Measurements from ENCODE around the gene BACE2.

BACE2 gene

DNA sequence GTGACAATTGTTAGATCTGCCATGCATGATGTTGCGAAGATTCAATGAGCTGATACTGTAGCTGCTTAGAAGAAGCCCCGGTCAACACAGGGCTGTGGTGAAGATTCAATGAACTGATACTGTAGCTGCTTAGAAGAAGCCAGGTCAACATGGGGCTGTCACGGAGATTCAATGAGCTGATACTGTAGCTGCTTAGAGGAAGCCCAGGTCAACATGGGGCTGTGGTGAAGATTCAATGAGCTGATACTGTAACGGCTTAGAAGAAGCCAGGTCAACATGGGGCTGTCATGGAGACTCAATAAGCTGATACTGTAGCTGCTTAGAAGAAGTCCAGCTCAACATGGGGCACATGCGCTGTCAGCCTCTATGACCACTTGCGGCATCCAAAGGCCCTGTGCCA is 18.8 kb upstream of the BACE2 start:
- DNase-seq = no peak

DNA sequence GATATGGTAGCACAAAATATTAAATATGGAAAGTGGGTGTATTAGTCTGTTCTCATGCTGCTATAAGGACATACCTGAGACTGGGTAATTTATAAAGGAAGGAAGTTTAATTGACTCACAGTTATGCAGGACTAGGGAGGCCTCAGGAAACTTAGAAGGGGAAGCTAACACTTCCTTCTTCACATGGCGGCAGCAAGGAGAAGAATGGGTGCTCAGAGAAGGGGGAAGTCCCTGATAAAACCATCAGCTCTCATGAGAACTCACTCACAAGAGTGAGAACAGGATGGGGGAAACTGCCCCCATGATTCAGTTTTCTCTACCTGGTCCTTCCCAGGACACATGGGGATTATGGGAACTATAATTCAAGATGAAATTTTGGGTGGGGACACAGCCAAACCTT is 15.8 kb upstream of the BACE2 start:
- DNase-seq = no peak

DNA sequence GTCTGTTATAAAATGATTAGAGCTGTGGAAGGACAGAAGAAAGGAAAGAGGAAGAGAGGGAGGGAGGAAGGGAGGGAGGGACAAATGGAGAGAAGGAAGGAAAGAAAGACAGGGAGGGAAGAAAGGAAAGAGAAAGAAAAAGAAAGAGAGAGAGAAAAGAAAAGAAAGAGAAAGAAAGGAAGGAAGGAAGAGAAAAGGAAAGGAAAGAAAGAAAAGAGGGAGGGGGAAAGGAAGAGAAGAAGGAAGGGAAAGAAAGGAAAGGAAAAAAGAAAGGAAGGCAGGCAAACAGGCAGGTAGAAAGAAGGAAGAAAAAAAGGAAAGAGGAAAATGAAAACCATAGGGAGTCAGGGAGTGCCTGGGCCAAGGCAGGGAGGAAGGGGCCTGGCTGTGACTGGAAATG is 14.5 kb upstream of the BACE2 start:
- no peak for DNase-seq

DNA sequence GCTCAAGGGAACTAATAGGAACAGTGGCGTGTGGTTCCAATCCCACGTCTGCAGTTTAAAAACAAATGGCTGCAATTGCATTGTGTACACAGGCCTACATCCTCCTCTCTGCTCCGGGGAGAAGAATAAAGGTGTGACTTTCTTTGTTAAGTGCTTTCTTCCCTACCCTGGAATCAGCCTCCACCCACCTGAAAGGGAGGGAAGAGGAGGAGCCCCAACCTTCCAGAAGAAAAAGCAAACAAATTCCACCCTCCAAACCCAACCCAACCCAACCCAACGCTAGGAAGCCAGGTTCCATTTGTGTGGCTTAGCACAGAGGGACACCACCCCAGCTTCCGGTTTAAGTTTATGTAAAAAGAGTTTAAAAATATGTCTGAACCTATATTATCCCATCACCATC is 11.8 kb upstream of the BACE2 start:
- no peak for DNase-seq

DNA sequence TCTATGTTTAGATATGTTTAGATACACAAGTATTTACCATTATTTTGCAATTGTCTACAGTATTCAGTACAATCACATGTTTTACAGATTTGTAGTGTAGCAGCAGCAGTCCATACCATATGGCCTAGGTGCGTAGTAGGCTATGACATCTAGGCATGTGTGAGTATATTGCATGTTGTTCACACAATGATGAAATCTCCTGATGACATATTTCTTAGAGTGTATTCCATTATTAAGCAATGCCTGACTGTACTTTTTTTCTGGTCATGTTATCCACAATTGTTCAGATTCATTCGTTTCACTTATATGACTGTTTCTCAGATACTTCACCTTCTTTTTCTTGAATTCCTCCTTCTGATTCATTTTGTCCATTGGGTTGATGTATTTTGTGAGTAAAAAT is 9.9 kb upstream of the BACE2 start:
- no peak for DNase-seq

DNA sequence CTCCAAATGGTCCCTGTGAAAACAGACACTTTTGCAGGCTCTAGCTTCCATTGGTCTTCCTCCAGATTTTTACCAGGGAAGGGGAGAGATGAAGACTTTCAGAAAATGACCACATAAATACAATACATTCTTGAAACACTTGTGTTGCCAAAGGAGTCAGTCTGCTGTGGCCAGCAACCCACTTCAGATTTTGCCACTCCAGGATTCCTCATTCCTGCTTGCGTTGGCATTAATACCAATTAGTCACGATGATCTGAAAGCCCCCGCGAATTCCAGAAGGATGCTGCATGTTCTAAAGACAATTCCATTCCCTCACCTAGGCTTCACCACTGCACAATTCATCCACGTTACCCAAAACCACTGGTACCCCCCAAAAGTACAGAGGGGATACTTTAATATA is 7.9 kb upstream of the BACE2 start:
- DNase-seq = no peak

DNA sequence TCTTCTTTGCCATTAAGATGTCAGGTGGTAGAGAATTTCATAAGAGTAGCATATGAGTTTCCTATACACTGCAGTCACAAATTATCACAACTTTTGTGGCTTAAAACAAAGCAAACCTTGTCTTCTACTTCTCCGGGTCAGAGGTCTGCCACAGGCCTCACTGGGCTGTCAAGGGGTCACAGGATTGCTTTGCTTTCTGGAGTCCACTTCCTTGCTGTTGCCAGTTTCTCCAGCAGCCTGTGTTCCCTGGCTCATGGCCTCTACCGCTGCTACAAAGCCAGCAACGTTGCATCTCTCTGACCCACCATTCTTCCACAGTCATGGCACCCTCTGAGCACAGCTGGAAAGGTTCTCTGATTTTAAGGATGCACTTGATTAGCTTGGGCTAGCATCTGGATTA is 6.5 kb upstream of the BACE2 start:
- no peak for DNase-seq

DNA sequence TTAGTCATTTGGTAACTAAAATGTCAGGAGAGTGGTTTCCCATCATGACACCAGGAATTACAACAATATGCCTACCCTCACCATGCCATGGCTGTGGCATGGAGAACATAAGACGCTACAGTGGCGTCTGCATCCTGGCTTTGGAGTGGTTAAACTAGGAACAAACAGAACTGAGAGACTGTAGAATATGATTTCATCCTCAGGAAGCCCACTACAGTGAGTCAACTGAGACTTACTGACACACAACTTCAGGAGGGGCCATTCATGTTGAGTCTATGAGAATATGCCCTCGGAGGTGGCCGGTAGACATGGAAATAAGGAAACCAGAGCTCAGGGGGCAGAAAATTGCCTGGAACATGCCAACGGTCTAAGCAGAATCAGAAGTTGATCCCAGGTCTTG is 5.9 kb upstream of the BACE2 start:
- no peak for DNase-seq

DNA sequence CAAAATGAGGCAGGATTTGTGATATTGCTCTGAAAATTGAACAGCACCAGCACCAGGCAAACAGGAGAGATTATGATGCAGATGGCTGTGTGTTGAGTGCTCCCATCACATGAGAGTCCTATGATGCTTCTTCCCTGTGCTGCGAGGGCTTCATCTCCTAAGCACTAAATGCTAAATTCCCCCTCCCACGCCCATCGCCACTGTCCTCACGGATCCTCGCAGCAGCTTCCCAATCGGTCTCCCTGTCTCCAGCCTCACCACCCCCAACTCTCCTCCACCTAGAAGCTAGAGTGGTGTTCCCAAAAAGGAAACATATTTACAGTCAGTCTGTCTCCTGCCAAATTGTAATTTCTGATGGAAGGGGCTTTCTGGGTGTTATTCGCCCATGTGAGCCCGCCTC is 4.9 kb upstream of the BACE2 start:
- DNase-seq = no peak

DNA sequence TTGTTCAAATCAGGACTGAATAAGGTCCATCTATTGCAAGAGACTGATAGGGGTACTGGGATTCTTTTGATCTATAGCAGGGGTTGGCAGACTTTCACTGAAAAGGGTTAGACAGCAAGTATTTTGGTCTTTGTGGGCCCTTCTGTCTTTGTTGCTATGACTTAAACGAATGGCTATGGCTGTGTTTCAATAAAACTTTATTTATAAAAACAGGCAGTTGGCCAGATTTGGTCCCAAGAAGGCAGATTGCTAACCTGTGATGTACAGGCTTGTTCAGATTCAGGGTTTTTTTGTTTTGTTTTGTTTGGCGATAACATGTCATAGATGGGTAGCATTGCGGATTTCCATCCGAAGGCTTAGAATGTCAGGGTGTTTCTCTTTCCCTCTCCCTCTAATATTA is 3.9 kb upstream of the BACE2 start:
- DNase-seq = no peak

DNA sequence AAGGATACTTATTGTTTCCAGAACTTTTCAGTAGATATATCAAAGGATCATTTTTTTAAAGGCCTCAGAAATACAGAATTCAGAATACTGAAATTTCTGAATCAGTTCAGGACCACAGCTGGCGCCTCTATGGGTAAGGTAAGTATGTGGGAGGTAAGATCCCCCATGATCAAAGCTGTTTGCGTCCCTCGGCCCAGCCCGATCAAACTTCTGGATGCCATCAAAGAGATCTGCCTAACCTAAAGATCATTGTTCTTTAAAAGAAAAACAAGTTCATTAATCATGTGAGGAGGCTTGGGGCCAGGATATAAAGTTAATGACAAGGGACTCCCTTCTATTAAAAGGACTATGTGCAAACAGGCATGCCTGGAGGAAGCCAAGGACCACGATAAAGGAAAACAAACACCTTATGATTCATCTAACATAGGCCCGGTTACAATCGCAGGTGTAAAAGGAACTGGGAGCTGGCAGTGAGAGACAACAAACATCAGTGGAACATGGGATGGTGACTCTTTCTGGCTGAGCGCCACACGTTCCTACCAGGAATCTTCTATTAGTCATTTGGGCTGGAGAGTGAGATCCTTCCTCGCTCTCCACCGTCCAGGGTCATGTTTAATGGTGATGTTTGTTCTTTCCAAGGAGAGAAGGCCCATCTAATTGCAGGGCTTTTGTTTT is 2.8 kb upstream of the BACE2 start:
- no peak for DNase-seq

DNA sequence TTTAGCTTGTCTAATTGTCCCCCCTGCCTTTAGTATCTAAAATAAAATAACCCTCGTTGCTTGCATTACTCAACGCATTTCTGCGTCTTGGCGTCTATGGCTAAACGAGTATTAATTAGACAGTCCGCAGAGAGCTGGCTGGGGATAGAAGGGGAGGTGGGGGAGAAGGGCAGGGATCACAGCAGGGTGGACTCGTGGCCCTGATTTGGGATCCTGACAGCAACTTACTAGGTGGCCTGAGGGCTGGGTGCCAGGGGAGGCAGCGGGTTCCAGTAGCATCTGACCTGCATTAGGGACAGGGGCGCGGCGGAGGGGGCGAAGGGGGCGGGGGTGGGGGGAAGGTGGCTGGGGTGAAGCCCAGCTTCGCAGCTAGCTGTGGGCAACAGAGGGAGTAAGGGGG is 1.1 kb upstream of the BACE2 start:
- no peak for DNase-seq

DNA sequence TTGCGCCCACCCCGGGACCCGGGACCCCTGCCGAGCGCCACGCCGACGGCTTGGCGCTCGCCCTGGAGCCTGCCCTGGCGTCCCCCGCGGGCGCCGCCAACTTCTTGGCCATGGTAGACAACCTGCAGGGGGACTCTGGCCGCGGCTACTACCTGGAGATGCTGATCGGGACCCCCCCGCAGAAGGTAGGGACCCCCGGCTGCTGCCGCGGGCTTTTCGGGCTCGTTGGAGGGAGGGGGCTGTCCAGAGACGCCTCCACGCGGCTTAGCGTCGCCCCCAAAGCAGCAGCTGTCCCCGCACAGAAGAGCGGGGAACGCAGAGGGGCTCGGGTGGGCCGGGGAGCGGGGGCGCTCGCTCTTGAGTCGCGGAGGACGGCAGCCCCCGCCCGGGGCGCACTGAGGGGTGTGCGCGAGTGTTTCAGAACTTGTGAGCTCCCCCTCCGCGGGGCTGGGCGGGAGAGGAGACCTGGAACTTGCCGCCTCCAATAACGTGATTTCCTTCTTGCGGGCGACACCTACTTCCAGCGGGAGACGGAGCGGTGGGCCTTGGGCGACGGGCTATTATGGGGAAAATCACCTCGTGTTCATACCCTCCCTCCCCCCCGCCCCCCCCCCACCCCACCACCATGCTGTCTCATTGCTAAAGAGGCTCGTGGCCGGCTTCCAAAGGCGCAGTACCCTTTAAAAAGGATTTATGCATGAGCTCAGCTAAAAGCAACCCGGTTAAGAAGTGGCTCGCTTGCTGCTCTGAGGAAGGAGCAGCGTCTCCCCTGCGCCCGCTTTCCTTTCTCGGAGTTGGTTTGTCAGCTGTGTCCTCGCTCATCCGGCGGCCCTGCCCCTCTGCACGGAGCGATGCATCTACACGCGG is 664 bp downstream of the BACE2 start:
- DNase-seq = no peak

DNA sequence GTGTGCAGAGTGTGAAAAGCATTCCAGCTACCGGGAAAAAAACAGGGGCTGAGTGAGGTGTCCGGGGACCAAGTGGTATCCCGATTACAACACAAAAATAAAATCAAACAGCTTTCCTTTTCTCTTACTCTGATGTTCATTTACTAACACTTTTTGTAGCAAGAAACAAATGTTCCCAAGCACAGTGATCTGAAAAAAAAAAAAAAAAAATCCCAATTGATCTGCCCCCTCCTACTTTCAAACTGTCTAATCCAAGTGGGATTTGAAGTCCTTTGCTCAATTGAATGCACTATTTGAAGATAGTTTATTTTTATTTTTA is 1.3 kb downstream of the BACE2 start:
- no peak for DNase-seq

DNA sequence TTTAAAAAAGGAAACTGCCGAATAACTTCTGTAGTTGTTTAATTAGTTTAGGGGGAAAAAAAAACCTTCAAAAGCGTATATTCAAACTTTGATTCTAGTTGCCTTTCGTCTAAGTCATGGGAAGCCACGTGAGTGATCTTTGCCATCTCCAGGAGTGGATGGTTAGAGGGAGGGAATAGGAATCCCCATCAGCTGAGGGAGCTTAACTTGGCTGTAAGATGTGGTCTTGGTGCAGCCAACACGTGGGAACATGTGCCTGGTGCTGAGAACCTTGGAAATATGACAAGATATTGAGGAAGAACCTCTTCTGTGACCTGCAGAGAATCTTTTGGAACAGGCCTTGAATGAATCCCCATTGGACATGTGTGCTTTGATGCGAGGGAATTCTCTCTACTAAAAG is 1.7 kb downstream of the BACE2 start:
- DNase-seq = no peak

DNA sequence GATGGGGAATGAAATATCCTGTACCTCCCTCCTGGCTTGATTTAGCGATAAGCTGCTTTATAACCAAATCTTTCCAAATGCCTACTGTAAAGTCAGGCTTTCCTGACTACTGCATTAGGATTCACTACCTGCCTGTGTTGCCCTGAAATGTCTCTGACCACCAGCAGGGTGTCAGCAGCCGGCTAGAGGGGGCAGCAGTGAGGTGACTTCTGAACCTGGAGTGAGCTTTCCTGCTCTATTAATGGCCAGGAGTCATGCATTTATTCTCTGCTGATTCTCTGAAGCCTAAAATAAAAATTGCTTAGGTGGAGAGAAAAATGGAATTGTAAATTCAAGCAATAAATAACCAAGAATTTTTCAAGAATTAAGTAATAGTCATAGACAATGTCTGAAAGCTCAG is 2.5 kb downstream of the BACE2 start:
- peak; percentile 6 for DNase-seq

DNA sequence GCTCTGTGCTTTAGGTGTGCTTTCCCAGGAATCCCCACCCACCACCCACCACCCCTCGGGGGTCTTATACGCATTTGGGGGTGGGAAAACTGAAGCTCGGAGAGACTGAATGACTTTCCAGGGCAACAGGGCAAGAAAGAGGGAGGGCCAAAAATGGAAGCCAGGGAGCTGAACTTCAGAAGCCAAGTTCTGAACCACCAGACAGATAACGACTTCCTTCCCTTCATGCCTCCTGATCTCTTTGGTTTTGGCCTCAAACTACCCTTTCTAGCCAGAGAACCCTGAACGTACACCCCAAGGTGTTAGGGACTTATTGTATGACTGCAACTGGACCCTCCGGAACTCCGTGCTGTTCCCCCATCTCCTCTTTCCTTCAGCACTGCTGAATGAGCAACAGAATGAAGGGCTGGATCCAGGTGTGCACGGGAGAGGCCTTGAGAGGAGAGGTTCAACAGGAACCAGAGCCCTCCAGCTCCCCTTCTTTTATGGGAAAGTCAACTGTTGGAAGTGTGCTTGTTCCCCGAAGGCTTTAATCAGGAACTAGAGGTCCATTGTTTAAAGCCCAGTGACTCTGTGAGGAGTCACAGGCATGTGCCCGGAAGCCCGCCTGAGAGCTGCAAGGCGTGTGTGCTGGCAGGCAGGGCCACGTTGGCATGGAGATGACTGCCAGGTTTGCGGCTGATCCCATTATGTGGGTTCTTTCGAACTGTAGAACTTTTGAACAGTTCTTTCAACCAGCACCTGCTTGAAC is 3.1 kb downstream of the BACE2 start:
- no peak for DNase-seq

DNA sequence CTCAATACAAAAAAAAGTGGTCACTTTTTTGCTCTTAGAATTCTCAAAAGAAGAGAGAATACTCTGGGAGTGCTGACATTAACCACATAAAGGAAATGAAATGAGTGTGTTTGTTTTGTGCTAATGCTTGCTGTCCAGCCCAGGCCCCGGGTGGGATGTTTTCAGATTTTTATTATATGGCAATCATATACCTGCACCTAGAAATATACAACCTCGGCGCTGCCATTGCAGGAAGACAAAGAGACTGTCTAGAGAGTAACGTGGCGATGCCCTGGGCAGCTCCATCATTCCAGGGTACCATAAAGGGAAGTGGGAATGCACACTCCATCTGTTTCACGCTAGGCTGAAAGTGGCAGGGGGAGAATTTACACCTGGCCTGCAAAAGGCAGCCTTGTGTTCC is 7.1 kb downstream of the BACE2 start:
- DNase-seq = no peak

DNA sequence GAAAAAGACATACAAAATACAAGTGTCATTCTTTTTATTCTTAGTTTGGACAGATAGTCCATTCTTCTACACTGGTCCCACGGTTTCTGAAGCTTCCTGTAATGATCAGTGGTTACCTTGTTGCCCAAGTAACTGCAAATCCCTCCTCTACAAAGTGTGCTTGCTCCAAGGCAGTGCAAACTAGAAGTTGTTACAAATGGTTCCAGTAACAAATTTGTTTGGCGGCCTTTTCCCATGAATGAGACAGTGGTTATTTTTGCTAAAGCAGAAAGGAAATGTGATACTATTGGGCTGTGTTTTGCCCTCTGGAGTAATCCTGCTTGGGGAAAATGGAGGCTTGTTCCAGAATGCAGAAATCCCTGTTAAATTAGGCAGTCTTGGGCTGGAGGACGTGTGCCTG is 8.9 kb downstream of the BACE2 start:
- DNase-seq = no peak

DNA sequence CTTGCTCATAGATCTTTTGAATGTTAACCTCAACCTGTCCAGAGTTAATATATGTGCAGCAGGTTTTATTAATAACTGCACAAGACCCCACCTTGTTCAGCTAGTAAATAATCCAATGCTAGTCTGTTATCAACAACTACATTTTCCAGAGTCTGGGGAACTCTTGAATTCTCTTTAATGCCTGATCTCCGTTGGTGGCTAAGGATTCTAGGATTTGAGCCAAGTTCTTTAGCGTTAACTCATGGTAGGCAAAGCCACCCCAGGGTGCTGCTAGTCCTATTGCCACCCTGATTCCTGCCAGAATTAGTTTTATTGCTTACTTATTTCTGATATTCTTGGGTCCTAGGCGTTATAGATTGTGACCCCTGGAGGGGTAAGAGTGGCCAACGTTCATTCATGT is 12.8 kb downstream of the BACE2 start:
- no peak for DNase-seq

DNA sequence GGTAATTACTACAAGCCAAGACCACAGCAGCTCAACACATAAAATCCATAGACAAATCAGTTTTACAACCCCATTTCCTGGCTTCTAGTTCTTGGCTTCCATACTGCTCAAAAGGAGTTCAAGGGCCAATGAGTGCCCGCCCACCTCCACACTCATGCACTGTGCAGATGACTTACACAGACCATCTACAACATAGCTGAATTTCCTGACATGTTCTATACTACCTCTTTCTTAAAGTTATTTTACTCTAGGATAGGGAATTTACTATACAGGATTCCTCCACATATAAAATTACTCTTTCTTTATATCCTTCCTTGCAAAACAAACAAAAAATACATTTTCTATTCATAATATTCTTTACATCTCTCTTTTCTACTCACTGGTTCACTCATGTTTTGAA is 14.6 kb downstream of the BACE2 start:
- no peak for DNase-seq

DNA sequence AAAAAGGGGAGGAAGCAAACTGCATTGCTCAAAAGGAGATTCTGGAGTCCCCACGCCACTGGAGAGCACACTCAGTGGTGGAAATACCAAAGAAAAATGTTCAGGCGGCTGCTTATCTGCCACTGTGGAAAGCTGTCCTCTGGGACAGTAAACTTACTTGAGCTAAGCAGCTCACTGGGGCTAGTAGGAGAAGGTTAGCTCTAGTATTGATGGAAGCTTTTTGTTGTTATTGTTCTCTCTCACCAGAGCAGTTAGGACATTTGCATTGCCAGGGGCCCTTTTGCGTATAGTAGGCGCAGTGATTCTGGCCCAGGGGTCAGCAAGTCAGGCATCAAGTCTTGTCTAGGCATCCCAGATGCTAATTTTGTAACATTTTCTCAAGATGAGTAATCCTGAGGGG is 15.6 kb downstream of the BACE2 start:
- no peak for DNase-seq

DNA sequence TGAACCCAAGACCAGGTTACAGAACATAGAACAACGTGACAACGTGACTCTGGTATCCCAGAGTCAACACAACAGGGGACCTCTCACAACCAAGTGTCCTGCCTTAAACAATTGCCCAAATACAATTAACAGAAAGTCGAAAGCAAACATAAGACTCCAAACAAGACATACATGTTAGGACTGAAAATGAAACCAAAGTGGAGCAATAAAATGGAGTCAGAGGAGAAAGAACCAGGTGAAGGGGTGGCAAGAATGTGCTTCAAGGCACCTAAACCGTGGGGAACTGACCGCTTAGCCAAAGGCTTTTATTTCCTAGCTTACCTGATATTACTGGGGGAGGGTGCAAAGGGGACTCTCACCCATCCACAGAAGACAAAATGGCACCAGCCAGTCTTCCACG is 17.8 kb downstream of the BACE2 start:
- DNase-seq = no peak
